Retinal pigment epithelial cell (primary cell): ENCODE data around the gene PLPP4.

Experiments used
- DNase-seq: peaks from one replicate; pipeline ENCODE4 v3.0.0-alpha.2; 2010; ENCODE audit warnings: low read depth
- H3K4me3 ChIP-seq: 2 replicates; pipeline ENCODE4 v1.5.1; 2011; ENCODE audit warnings: mild to moderate bottlenecking, low read length, control low read depth, moderate library complexity
- TF ChIP-seq, protein P1 (sequence below): conservative IDR thresholded peaks from 2 replicates; pipeline ENCODE4 v1.5.1; 2011; ENCODE audit warnings: low read depth, low read length, control low read depth, inconsistent platforms

The PLPP4 gene

DNA sequence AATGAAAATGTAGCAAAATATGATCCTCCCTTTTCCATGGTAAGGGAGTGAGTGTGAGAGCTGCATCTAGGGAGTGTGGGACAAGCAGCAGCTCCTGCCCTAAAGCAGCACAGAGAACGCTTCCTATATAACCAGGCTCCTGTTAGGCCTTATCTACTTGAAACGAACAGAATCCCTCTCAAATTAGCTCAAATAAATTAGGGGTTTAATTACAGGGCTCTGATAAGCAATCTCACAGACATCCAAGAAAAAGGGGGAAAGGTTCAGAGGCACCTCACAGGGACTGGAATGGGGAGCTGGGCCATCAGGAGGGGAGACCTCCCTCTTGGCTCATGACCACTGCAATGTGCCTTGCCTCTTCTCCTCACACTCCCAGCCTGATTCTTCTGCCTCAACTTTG lies 57.9 kb downstream of the PLPP4 start:
- no peak for DNase-seq
- no peak overlapping the region for H3K4me3 ChIP-seq
- TF ChIP-seq, protein P1, sequence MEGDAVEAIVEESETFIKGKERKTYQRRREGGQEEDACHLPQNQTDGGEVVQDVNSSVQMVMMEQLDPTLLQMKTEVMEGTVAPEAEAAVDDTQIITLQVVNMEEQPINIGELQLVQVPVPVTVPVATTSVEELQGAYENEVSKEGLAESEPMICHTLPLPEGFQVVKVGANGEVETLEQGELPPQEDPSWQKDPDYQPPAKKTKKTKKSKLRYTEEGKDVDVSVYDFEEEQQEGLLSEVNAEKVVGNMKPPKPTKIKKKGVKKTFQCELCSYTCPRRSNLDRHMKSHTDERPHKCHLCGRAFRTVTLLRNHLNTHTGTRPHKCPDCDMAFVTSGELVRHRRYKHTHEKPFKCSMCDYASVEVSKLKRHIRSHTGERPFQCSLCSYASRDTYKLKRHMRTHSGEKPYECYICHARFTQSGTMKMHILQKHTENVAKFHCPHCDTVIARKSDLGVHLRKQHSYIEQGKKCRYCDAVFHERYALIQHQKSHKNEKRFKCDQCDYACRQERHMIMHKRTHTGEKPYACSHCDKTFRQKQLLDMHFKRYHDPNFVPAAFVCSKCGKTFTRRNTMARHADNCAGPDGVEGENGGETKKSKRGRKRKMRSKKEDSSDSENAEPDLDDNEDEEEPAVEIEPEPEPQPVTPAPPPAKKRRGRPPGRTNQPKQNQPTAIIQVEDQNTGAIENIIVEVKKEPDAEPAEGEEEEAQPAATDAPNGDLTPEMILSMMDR: no peak

- TF ChIP-seq, protein P1: no peak
- DNase-seq: no peak
- H3K4me3 ChIP-seq: no peak overlapping the region
Observed at GRCh38 chr10:120515741-120516140, 58.7 kb downstream of the PLPP4 start.

- TF ChIP-seq, protein P1: no peak
Observed at GRCh38 chr10:120516426-120516825, 59.4 kb downstream of the PLPP4 start.

GRCh38 chr10:120517196-120517595 lies 60.2 kb downstream of the PLPP4 start:
- no peak for DNase-seq
- TF ChIP-seq, protein P1: no peak
- H3K4me3 ChIP-seq: no peak overlapping the region

More at GRCh38 chr10:120516426-120516825, 59.4 kb downstream of the PLPP4 start:
- no peak overlapping the region for H3K4me3 ChIP-seq
- no peak for DNase-seq

DNA sequence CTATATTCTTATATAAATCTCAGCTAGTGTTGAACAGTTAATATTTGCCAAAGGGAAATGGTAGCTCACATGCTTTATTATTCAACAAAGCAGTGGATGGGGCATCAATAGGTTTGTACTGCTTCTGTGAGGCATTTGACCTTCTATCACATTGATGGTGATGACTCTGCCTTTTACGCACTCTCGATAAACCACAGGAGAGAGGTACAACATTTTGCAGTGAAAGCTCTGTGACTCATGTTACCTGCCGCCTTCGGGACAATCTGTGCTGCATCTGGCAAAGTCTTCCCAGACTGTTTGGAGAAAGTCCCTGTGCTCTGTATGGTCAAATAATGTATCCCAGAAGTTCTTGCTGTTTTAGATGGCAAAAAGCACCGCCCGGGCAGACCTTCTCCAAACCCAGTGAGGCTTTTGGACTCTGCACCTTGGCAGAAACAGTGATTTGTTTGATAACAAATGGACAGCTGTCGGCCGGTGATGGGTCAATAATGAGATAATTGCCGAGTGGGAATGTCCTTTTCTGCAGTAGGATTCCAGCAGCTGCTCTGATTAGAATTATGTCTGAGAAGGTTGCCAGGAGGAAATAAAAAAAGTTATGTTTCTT lies 61.0 kb downstream of the PLPP4 start:
- TF ChIP-seq, protein P1: no peak
- no peak for DNase-seq
- H3K4me3 ChIP-seq: no peak overlapping the region

DNA sequence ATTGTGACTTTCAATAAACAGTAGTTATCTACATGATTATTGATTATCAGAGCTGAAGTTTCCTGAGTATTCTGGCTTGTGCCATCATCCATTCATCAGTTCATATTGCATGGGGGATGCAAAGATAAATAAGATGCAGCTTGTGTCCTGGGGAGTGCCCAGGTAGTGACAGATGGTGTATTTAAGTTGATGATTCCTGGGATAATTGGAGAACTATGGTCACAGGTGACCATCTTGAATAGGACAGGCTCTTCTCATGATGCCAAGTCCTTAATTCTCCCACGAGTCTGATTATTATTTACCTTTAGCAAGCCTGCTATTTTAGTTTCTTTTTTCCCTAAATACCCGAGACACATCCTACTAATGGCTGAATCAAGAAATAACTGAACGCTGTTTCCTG lies 64.9 kb downstream of the PLPP4 start:
- no peak overlapping the region for H3K4me3 ChIP-seq
- no peak for DNase-seq
- TF ChIP-seq, protein P1: no peak

DNA sequence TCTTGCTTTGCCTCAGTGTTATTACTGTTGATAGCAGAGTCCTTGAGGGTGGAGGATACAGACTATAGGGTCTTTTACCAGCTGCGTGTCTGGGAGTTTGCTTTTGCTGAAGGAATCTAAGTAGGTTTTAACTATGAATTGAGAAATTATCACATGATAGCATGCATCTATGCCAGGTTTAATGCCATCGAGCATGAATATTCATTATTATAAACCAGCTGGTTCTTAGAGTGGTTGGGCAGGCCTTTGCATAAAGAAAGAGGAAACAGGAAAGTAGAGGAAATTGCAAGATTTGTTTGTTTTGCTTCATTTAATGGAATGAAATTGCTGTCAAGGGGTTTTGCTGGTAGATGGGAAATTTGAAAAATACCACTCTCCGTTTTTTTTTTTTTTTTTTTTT lies 70.7 kb downstream of the PLPP4 start:
- no peak for DNase-seq

More for the DNA sequence above, 70.7 kb downstream of the PLPP4 start:
- no peak overlapping the region for H3K4me3 ChIP-seq
- TF ChIP-seq, protein P1: no peak
